Left ventricle myocardium inferior (tissue), 1 donor: ENCODE measurements around the gene NMS. TPM values are rescaled to one million over a fixed set of nuclear protein-coding genes. Genes with fewer than 3 reads are reported as not detected.

Source experiments
- DNase-seq: peaks from one replicate; pipeline ENCODE4 v3.0.0-alpha.2; 2020
- H3K27ac ChIP-seq: fragments of 200-600 bp; replicated peaks from 2 replicates; pipeline ENCODE4 v1.8.0; 2021
- H3K27me3 ChIP-seq: fragments of 200-600 bp; 2 replicates; pipeline ENCODE4 v1.8.0; 2021; ENCODE audit warnings: low read depth
- H3K36me3 ChIP-seq: fragments of 200-600 bp; 2 replicates; pipeline ENCODE4 v1.8.0; 2021
- H3K4me1 ChIP-seq: fragments of 200-600 bp; 2 replicates; pipeline ENCODE4 v1.8.0; 2021
- H3K4me3 ChIP-seq: fragments of 200-600 bp; 2 replicates; pipeline ENCODE4 v1.8.0; 2021; ENCODE audit warnings: mild to moderate bottlenecking, moderate library complexity
- H3K9me3 ChIP-seq: fragments of 200-600 bp; replicated peaks from 2 replicates; pipeline ENCODE4 v1.8.0; 2021
- CTCF ChIP-seq: fragments of 200-600 bp; IDR thresholded peaks from 2 replicates; pipeline ENCODE4 v1.8.0; 2021; ENCODE audit warnings: antibody characterized with exemption, mild to moderate bottlenecking, borderline replicate concordance
- intact Hi-C: fragments of 100-400 bp; cut with micrococcal nuclease; formaldehyde crosslinking; loops from one replicate; pipeline ENCODE4 v1.11.0; 2022
- total RNA-seq: library from RNA; stranded (reverse); fragmentation: NEBNext Ultra II Directional; extraction: Animal tissue kit (Norgen Biotek cat#: 25700); gene quantifications from one replicate; pipeline ENCODE4 v1.2.1, GENCODE V29; 2021
- donor health status: DM: no; HTN: yes; CAD: no; lungs with severe emphysema.

Gene NMS
- total RNA-seq, 1 donor from 2014 or later: not detected

- DNase-seq: no peak
- Histone ChIP-seq H3K36me3 (no peaks in the 10 kb centered on the region), H3K9me3 (no peaks in the 10 kb centered on the region), H3K27ac (no peak overlapping the region), H3K27me3 (peaks cover 20% of the 10 kb centered on the region), H3K4me3 (no peak overlapping the region), H3K4me1 (no peaks in the 10 kb centered on the region)
- intact Hi-C loops: no loop called here
- no peak for TF ChIP-seq CTCF
These were observed 56.6 kb downstream of the NMS start for GRCh38 chr2:100526868-100527267.

- peaks cover 20% of the 10 kb centered on the region for H3K27me3 ChIP-seq
- intact Hi-C loops: no loop called here
These were observed 57.2 kb downstream of the NMS start for GRCh38 chr2:100527440-100528015.

GRCh38 chr2:100529176-100529575 lies 58.9 kb downstream of the NMS start:
- Histone ChIP-seq H3K36me3 (no peaks in the 10 kb centered on the region), H3K9me3 (peaks cover 6% of the 10 kb centered on the region), H3K27ac (no peak overlapping the region), H3K4me3 (no peak overlapping the region), H3K4me1 (no peaks in the 10 kb centered on the region), H3K27me3 (peaks cover 29% of the 10 kb centered on the region)
- no peak for DNase-seq
- intact Hi-C loops: no loop called here
- no peak for TF ChIP-seq CTCF

More at GRCh38 chr2:100527440-100528015, 57.2 kb downstream of the NMS start:
- Histone ChIP-seq H3K27ac (no peak overlapping the region), H3K4me1 (no peaks in the 10 kb centered on the region), H3K4me3 (no peak overlapping the region), H3K36me3 (no peaks in the 10 kb centered on the region), H3K9me3 (no peaks in the 10 kb centered on the region)
- no peak for DNase-seq
- no peak for TF ChIP-seq CTCF

- no peak overlapping the region for H3K27ac ChIP-seq
- H3K4me3 ChIP-seq: no peak overlapping the region
- TF ChIP-seq CTCF: no peak
- peaks cover 8% of the 10 kb centered on the region for H3K9me3 ChIP-seq
- no peak for DNase-seq
- H3K36me3 ChIP-seq: no peaks in the 10 kb centered on the region
- peaks cover 29% of the 10 kb centered on the region for H3K27me3 ChIP-seq
- H3K4me1 ChIP-seq: no peaks in the 10 kb centered on the region
- intact Hi-C loops: no loop called here
These were observed 59.6 kb downstream of the NMS start for GRCh38 chr2:100529900-100530299.

Other genes with a start within 250 kb of the NMS start
- gene LONRF2, start 148.0 kb upstream of the NMS start, total RNA-seq: 19.0 TPM
- 11.6 TPM for gene CHST10, start 52.8 kb upstream of the NMS start, total RNA-seq
- gene PDCL3, start 92.5 kb downstream of the NMS start, total RNA-seq: 27.6 TPM